Upper lobe of right lung (tissue), 1 donor: Measurements from ENCODE around the gene AK5. TPM values are rescaled to one million over a fixed set of nuclear protein-coding genes. Genes with fewer than 3 reads are reported as not detected.

Experiments used
- ATAC-seq: fragments of 200-7000 bp; cut with Tn5 transposase; one replicate; pipeline ENCODE4 v1.9.1; 2020; ENCODE audit warnings: mild to moderate bottlenecking, moderate library complexity
- DNase-seq: peaks from one replicate; pipeline ENCODE4 v3.0.0-alpha.2; 2020
- H3K27ac ChIP-seq: fragments of 200-600 bp; one replicate; pipeline ENCODE4 v1.8.0; 2022
- H3K27me3 ChIP-seq: fragments of 200-600 bp; one replicate; pipeline ENCODE4 v1.8.0; 2022; ENCODE audit warnings: mild to moderate bottlenecking
- H3K36me3 ChIP-seq: fragments of 200-600 bp; one replicate; pipeline ENCODE4 v1.8.0; 2022
- H3K4me1 ChIP-seq: fragments of 200-600 bp; one replicate; pipeline ENCODE4 v1.8.0; 2022
- H3K4me3 ChIP-seq: fragments of 200-600 bp; one replicate; pipeline ENCODE4 v1.8.0; 2022; ENCODE audit warnings: mild to moderate bottlenecking
- H3K9me3 ChIP-seq: fragments of 200-600 bp; one replicate; pipeline ENCODE4 v1.8.0; 2022
- intact Hi-C: fragments of 100-400 bp; cut with DNase I; formaldehyde crosslinking; loops from one replicate; pipeline ENCODE4 v1.11.0; 2022
- total RNA-seq: library from RNA; stranded (reverse); fragmentation: NEBNext Ultra II Directional; extraction: Animal tissue kit (Norgen Biotek cat#: 25700); gene quantifications from one replicate; pipeline ENCODE4 v1.2.1, GENCODE V29; 2021
- TF ChIP-seq, protein P1 (sequence below): fragments of 200-600 bp; IDR thresholded peaks from one replicate; pipeline ENCODE4 v1.8.0; 2022; ENCODE audit warnings: antibody characterized with exemption
- donor health status: DM: no; HTN: yes; CAD: no; lungs with severe emphysema.

Gene AK5
- total RNA-seq, 1 donor from 2014 or later = not detected

DNA sequence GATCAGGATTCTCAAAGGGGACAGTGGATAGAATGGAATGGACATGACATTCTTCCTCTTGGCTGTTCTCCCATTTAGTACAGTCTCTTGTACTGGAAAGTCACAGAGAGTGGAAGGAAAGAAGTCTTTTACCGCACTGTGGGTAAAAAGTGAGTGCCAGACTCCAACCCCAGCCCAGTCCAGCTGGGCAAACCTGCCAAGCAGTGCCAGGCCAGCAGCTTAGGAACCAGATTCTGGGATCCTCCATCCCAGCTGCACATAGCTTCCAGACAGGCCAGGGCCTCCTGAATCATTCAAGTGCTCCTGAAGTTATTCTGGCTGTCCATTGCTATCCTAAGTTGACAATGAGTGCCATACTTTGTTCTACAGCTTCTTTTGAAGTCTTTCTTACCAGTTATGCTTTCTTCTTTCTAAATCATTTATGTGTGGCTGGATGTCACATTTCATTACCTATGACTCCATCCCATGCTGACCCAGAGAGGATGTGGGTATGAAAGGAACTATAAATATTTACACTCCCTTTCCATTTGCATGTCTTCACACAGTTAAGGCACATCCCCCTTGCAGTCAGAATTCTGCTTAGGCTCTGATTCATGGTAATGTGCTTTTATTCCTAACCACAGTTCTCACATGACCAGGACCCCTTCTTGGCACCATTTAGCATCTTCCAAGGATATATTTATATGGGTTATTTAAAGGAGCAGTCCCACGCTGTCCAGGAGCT, 88.9 kb downstream of the AK5 start:
- H3K4me1 ChIP-seq = no peaks in the 10 kb centered on the region
- no peak overlapping the region for H3K27ac ChIP-seq
- H3K27me3 ChIP-seq = no peaks in the 10 kb centered on the region
- intact Hi-C loops = no loop called here
- no peaks in the 10 kb centered on the region for H3K36me3 ChIP-seq
- TF ChIP-seq, protein P1, sequence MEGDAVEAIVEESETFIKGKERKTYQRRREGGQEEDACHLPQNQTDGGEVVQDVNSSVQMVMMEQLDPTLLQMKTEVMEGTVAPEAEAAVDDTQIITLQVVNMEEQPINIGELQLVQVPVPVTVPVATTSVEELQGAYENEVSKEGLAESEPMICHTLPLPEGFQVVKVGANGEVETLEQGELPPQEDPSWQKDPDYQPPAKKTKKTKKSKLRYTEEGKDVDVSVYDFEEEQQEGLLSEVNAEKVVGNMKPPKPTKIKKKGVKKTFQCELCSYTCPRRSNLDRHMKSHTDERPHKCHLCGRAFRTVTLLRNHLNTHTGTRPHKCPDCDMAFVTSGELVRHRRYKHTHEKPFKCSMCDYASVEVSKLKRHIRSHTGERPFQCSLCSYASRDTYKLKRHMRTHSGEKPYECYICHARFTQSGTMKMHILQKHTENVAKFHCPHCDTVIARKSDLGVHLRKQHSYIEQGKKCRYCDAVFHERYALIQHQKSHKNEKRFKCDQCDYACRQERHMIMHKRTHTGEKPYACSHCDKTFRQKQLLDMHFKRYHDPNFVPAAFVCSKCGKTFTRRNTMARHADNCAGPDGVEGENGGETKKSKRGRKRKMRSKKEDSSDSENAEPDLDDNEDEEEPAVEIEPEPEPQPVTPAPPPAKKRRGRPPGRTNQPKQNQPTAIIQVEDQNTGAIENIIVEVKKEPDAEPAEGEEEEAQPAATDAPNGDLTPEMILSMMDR = no peak
- H3K9me3 ChIP-seq = no peaks in the 10 kb centered on the region
- DNase-seq (no peak), ATAC-seq (no peak)
- H3K4me3 ChIP-seq = no peak overlapping the region

DNA sequence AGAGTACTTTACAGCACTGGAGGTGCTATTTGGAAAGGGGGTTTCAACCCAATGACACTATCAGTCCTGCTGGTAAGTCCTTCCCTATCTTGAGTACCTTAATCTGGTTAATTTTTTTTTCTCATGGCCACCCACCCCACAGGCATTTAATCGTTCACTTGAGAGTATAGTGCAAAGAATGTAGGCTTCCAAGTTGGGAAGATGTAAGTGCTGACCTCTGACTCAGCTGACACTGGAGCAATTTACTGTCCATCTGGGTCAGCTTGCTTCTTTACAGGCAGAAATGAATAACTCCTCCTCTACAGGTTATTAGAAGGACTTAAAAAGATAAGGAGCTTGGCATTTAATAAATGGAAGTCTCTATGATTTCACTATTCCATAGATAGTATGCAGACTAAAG, 89.6 kb downstream of the AK5 start:
- Histone ChIP-seq H3K27me3 (no peaks in the 10 kb centered on the region), H3K36me3 (no peaks in the 10 kb centered on the region), H3K27ac (no peak overlapping the region), H3K4me3 (no peak overlapping the region), H3K4me1 (no peaks in the 10 kb centered on the region), H3K9me3 (no peaks in the 10 kb centered on the region)
- ATAC-seq = no peak
- DNase-seq = no peak
- TF ChIP-seq, protein P1 = no peak
- intact Hi-C loops = no loop called here

DNA sequence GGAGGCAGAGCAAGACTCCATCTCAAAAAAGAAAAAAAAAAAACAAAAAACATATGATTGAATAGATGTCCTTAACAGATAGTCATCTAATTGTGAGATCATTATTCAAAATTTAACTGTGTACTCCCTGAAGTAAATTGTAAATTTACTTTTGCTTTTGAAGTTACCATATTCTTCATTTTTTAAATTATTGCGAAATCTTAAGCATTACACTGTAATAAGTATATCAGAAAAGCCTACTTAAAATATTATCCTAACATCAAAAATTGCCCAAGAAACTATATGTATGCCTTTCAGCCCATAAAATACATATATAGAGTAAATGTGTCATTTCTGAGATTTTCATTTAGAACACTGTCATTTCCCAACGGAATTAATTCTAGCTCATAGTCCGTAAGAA, 91.9 kb downstream of the AK5 start:
- ATAC-seq (no peak), DNase-seq (no peak)
- H3K27ac ChIP-seq = no peak overlapping the region
- no peaks in the 10 kb centered on the region for H3K9me3 ChIP-seq
- no peaks in the 10 kb centered on the region for H3K36me3 ChIP-seq
- H3K27me3 ChIP-seq = no peaks in the 10 kb centered on the region
- TF ChIP-seq, protein P1 = no peak
- H3K4me3 ChIP-seq = no peak overlapping the region
- intact Hi-C loops = no loop called here
- no peaks in the 10 kb centered on the region for H3K4me1 ChIP-seq

DNA sequence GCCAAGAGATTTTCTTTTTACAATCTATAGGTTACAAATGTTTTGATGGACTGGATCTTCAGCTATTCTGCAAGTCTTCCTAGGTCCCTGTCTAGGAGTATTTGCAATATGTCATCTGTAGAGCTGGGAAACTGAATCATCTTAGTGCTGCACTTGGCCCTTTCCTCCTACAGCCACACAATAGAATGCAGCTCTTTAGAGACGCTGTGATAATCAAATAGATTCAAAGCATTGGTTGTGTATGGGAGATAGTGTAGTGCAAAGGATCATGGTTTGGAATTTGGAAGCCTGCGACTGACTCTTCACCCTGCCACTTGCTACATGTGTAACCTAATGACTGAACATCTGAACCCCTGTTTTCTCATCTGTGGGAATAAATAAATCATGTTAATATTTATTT, 93.7 kb downstream of the AK5 start:
- ATAC-seq = no peak
- Histone ChIP-seq H3K27me3 (no peaks in the 10 kb centered on the region), H3K4me3 (no peak overlapping the region), H3K27ac (no peak overlapping the region), H3K9me3 (no peaks in the 10 kb centered on the region), H3K36me3 (no peaks in the 10 kb centered on the region), H3K4me1 (no peaks in the 10 kb centered on the region)
- TF ChIP-seq, protein P1 = no peak
- DNase-seq = no peak
- intact Hi-C loops = no loop called here

DNA sequence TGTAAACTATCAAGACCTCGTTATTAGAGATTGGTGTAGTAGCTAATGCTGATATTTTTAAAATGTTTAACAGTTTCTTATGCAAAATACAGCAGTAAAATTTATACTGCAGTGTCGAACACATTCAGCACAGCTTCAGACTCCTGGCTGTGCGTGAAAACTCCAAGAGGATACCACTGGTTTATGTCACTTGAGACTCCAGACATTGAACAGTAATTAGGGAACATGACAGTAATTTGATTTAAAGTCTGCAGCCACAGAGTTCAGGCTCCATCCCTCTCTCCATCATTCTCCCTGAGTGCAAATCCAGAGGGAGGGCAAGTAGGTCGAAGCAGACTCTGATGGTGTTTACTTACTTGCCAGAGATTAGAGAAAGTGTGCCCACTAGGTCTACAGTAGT, 94.2 kb downstream of the AK5 start:
- intact Hi-C loops = no loop called here
- Histone ChIP-seq H3K9me3 (no peaks in the 10 kb centered on the region), H3K4me1 (no peaks in the 10 kb centered on the region), H3K27ac (no peak overlapping the region), H3K27me3 (no peaks in the 10 kb centered on the region), H3K36me3 (no peaks in the 10 kb centered on the region), H3K4me3 (no peak overlapping the region)
- DNase-seq (no peak), ATAC-seq (no peak)
- TF ChIP-seq, protein P1 = no peak
